GM19455 (cell line): ENCODE results near the gene CLEC20A.

Experiments used
- ATAC-seq: cut with Tn5 transposase; IDR thresholded peaks from one replicate; pipeline ENCODE4 v1.9.1; 2021; ENCODE audit not compliant: unreplicated experiment

Gene CLEC20A

GRCh38 chr1:178500936-178501554 is 4.3 kb upstream of the CLEC20A start:
- ATAC-seq, result no peak

- no peak for ATAC-seq
Observed at GRCh38 chr1:178500091-178500770, 3.5 kb upstream of the CLEC20A start.

GRCh38 chr1:178498896-178499675 is 2.3 kb upstream of the CLEC20A start:
- ATAC-seq, result no peak

- no peak for ATAC-seq
Observed at GRCh38 chr1:178497903-178498478, 1.2 kb upstream of the CLEC20A start.

- ATAC-seq, result no peak
Observed at GRCh38 chr1:178495741-178496409, 889 bp downstream of the CLEC20A start.

GRCh38 chr1:178495158-178495557 is 1.6 kb downstream of the CLEC20A start:
- no peak for ATAC-seq

GRCh38 chr1:178494569-178494971 is 2.2 kb downstream of the CLEC20A start:
- no peak for ATAC-seq

GRCh38 chr1:178493301-178493741 is 3.4 kb downstream of the CLEC20A start:
- ATAC-seq, result no peak

- no peak for ATAC-seq
Observed at GRCh38 chr1:178492341-178492740, 4.4 kb downstream of the CLEC20A start.

GRCh38 chr1:178491721-178492120 is 5.0 kb downstream of the CLEC20A start:
- ATAC-seq, result no peak

GRCh38 chr1:178490967-178491366 is 5.8 kb downstream of the CLEC20A start:
- no peak for ATAC-seq

GRCh38 chr1:178490136-178490535 is 6.6 kb downstream of the CLEC20A start:
- no peak for ATAC-seq

GRCh38 chr1:178489399-178489798 is 7.4 kb downstream of the CLEC20A start:
- ATAC-seq, result no peak

GRCh38 chr1:178488393-178488792 is 8.4 kb downstream of the CLEC20A start:
- no peak for ATAC-seq

GRCh38 chr1:178487070-178487615 is 9.6 kb downstream of the CLEC20A start:
- ATAC-seq, result no peak

GRCh38 chr1:178486100-178487069 is 10.4 kb downstream of the CLEC20A start:
- no peak for ATAC-seq

- no peak for ATAC-seq
Observed at GRCh38 chr1:178485541-178485981, 11.2 kb downstream of the CLEC20A start.

GRCh38 chr1:178484698-178485225 is 12.0 kb downstream of the CLEC20A start:
- ATAC-seq, result no peak

- ATAC-seq, result no peak
Observed at GRCh38 chr1:178483251-178483957, 13.4 kb downstream of the CLEC20A start.
